ENCODE measurements around the gene ADCY2.

- TF ChIP-seq CTCF (IDR thresholded peaks at IDR 0.05) (no peak), POLR2A (IDR thresholded peaks at IDR 0.05) (no peak)
Measured at GRCh38 chr5:7857361-7857760, 461.4 kb downstream of the ADCY2 start.

Measured in esophagus squamous epithelium (tissue), 4 donors.